IMR-90 (cell line): ENCODE results near the gene ATRNL1. TPM values are rescaled to one million over a fixed set of nuclear protein-coding genes. Genes with fewer than 3 reads are reported as not detected.

Experiments used
- ATAC-seq: fragments of 200-7000 bp; cut with Tn5 transposase; 2 replicates; pipeline ENCODE4 v1.9.1; 2020; ENCODE audit warnings: low read depth, mild to moderate bottlenecking, moderate library complexity
- BruUV-seq: library from RNA; stranded (reverse); fragments of 400-500 nt; replicated peaks from 2 replicates; lab custom pipeline; 2021; lab: Mats Ljungman, UMichigan
- CTCF ChIA-PET: fragments of 300-600 bp; formaldehyde crosslinking; extraction: SDS; loops from one replicate; lab custom pipeline; 2021; ENCODE audit warnings: antibody characterized with exemption; lab: Yijun Ruan, JAX
- POLR2A ChIA-PET: fragments of 300-600 bp; sonication (Branson Sonifier 250); formaldehyde crosslinking; loops from one replicate; lab custom pipeline; 2022; ENCODE audit warnings: antibody characterized with exemption; ENCODE audit not compliant: unreplicated experiment; lab: Charles Lee
- DNase-seq: peaks from one replicate; pipeline ENCODE4 v3.0.0; 2013
- H2AFZ ChIP-seq: replicated peaks from 2 replicates; pipeline ENCODE3; 2013; ENCODE audit warnings: low read length, mild to moderate bottlenecking; ENCODE audit not compliant: poor library complexity
- H2AK5ac ChIP-seq: 2 replicates; pipeline ENCODE4 v1.6.1; 2013; ENCODE audit warnings: low read depth, low read length, inconsistent platforms
- H2AK9ac ChIP-seq: replicated peaks from 2 replicates; pipeline ENCODE3; 2013; ENCODE audit warnings: mild to moderate bottlenecking, low read depth, low read length, moderate library complexity; ENCODE audit not compliant: poor library complexity
- H2BK120ac ChIP-seq: 2 replicates; pipeline ENCODE4 v1.6.1; 2013; ENCODE audit warnings: low read depth, low read length, inconsistent platforms
- H2BK15ac ChIP-seq: 3 replicates; pipeline ENCODE4 v1.6.1; 2013; ENCODE audit warnings: low read depth, low read length, inconsistent platforms
- H2BK20ac ChIP-seq: 2 replicates; pipeline ENCODE4 v1.6.1; 2013; ENCODE audit warnings: low read depth, mild to moderate bottlenecking, inconsistent platforms, low read length, moderate library complexity
- H2BK5ac ChIP-seq: 2 replicates; pipeline ENCODE4 v1.6.1; 2013; ENCODE audit warnings: mild to moderate bottlenecking, low read depth, low read length, inconsistent platforms; ENCODE audit not compliant: poor library complexity, severe bottlenecking
- H3K14ac ChIP-seq: replicated peaks from 2 replicates; pipeline ENCODE4 v1.6.1; 2013; ENCODE audit warnings: low read depth, low read length, inconsistent platforms
- H3K18ac ChIP-seq: 2 replicates; pipeline ENCODE4 v1.6.1; 2013; ENCODE audit warnings: low read depth, low read length, control low read depth
- H3K23ac ChIP-seq: 2 replicates; pipeline ENCODE4 v1.6.1; 2013; ENCODE audit warnings: low read depth, low read length, inconsistent platforms
- H3K27ac ChIP-seq: 2 replicates; pipeline ENCODE4 v1.5.1; 2013; ENCODE audit warnings: mild to moderate bottlenecking, control low read depth, low read length; ENCODE audit not compliant: insufficient read depth
- H3K27me3 ChIP-seq: 2 replicates; pipeline ENCODE4 v1.6.1; 2013; ENCODE audit warnings: low read length; ENCODE audit not compliant: control insufficient read depth, insufficient read depth
- H3K36me3 ChIP-seq: 2 replicates; pipeline ENCODE4 v1.6.1; 2013; ENCODE audit warnings: low read length, mixed read lengths; ENCODE audit not compliant: control insufficient read depth, insufficient read depth
- H3K4ac ChIP-seq: 2 replicates; pipeline ENCODE4 v1.6.1; 2013; ENCODE audit warnings: low read depth, low read length, inconsistent platforms
- H3K4me1 ChIP-seq: 2 replicates; pipeline ENCODE4 v1.6.1; 2013; ENCODE audit warnings: low read length, mixed read lengths; ENCODE audit not compliant: control insufficient read depth, insufficient read depth
- H3K4me2 ChIP-seq: 2 replicates; pipeline ENCODE4 v1.6.1; 2013; ENCODE audit warnings: low read depth, mild to moderate bottlenecking, control low read depth, low read length, moderate library complexity
- H3K4me3 ChIP-seq: 2 replicates; pipeline ENCODE4 v1.5.1; 2013; ENCODE audit warnings: low read depth, mild to moderate bottlenecking, control low read depth, low read length, moderate library complexity; ENCODE audit not compliant: insufficient read depth
- H3K56ac ChIP-seq: 2 replicates; pipeline ENCODE4 v1.6.1; 2013; ENCODE audit warnings: low read length, inconsistent platforms; ENCODE audit not compliant: insufficient read depth; ENCODE audit errors: extremely low read depth
- H3K79me1 ChIP-seq, 2 experiments: 2 replicates each; pipeline ENCODE4 v1.6.1; 2013; ENCODE audit warnings: low read length in 2 of 2, inconsistent platforms in 1 of 2, low read depth in 1 of 2
- H3K9ac ChIP-seq: 2 replicates; pipeline ENCODE4 v1.6.1; 2013; ENCODE audit warnings: low read depth, low read length, control low read depth
- H3K9me1 ChIP-seq: 2 replicates; pipeline ENCODE4 v1.6.1; 2013; ENCODE audit warnings: low read length, inconsistent platforms; ENCODE audit not compliant: insufficient read depth
- H3K9me3 ChIP-seq: 2 replicates; pipeline ENCODE4 v1.6.1; 2013; ENCODE audit warnings: low read length; ENCODE audit not compliant: control insufficient read depth, insufficient read depth
- H4K20me1 ChIP-seq: 2 replicates; pipeline ENCODE4 v1.6.1; 2013; ENCODE audit warnings: low read length, inconsistent platforms; ENCODE audit not compliant: insufficient read depth
- H4K5ac ChIP-seq: 2 replicates; pipeline ENCODE4 v1.6.1; 2013; ENCODE audit warnings: mild to moderate bottlenecking, low read depth, low read length, control low read depth
- H4K8ac ChIP-seq, 2 experiments: 2 replicates each; pipeline ENCODE4 v1.6.1; 2013; ENCODE audit warnings: low read depth in 2 of 2, low read length in 2 of 2, control low read depth in 1 of 2, inconsistent platforms in 1 of 2
- H4K91ac ChIP-seq: 2 replicates; pipeline ENCODE4 v1.6.1; 2013; ENCODE audit warnings: low read depth, low read length, inconsistent platforms; ENCODE audit not compliant: insufficient read depth
- BHLHE40 ChIP-seq: fragments of 150-350 bp; IDR thresholded peaks from 2 replicates; pipeline ENCODE4 v1.6.1; 2016; ENCODE audit warnings: mild to moderate bottlenecking, low read depth, low read length
- FOS ChIP-seq: fragments of 150-350 bp; IDR thresholded peaks from 2 replicates; pipeline ENCODE4 v1.6.1; 2016; ENCODE audit warnings: low read depth, low read length
- MXI1 ChIP-seq: IDR thresholded peaks from 2 replicates; pipeline ENCODE4 v1.6.1; 2012; ENCODE audit warnings: low read depth, mild to moderate bottlenecking, low read length, moderate library complexity, borderline replicate concordance
- POLR2A ChIP-seq: IDR thresholded peaks from 2 replicates; pipeline ENCODE4 v1.6.1; 2012; ENCODE audit warnings: mild to moderate bottlenecking, low read depth, low read length
- WGBS, 2 experiments: methylation state at CpG; one replicate each; pipeline versions ENCODE4 v1.1.5 to v1.1.7; 2013; ENCODE audit warnings: missing lambda C conversion rate in 2 of 2; ENCODE audit not compliant: insufficient read length in 1 of 2; ENCODE audit errors: extremely low coverage in 2 of 2; 5-methylcytosine and 5-hydroxymethylcytosine counted together
- dilution Hi-C: fragments of 300-500 bp; cut with HindIII; formaldehyde crosslinking; loops from one replicate; pipeline ENCODE4 v1.14.3; 2018; ENCODE audit warnings: low sequenced_read_pairs; ENCODE audit not compliant: unreplicated experiment
- in situ Hi-C: fragments of 300-500 bp; cut with MboI; formaldehyde crosslinking; loops from 3 replicates; pipeline ENCODE4 v1.14.3; 2019; ENCODE audit warnings: low sequenced_read_pairs, inconsistent platforms, mixed read lengths
- intact Hi-C: fragments of 100-400 bp; cut with micrococcal nuclease; formaldehyde crosslinking; loops from 2 replicates; pipeline ENCODE4 v1.10.0; 2022
- polyA plus RNA-seq, 3 experiments: library from polyadenylated mRNA; depleted of rRNA; stranded (reverse); fragments of >200 nt; gene quantifications; 2 replicates each; pipeline ENCODE4 v1.2.3, GENCODE V29; 2012; ENCODE audit warnings: low replicate concordance in 1 of 3
- total RNA-seq: library from RNA; depleted of rRNA; stranded (reverse); fragments of >200 nt; gene quantifications from 2 replicates; pipeline ENCODE4 v1.2.3, GENCODE V29; 2012
- TF ChIP-seq, protein P1 (sequence below): fragments of 150-350 bp; IDR thresholded peaks from 2 replicates; pipeline ENCODE4 v1.6.1; 2017; ENCODE audit warnings: mild to moderate bottlenecking, antibody characterized with exemption, low read length, low read depth

ATRNL1 gene
- total and polyA plus RNA-seq, 2 of the 4 experiments (the other 2 are of a cell fraction), result 0.18 to 0.19 TPM

DNA sequence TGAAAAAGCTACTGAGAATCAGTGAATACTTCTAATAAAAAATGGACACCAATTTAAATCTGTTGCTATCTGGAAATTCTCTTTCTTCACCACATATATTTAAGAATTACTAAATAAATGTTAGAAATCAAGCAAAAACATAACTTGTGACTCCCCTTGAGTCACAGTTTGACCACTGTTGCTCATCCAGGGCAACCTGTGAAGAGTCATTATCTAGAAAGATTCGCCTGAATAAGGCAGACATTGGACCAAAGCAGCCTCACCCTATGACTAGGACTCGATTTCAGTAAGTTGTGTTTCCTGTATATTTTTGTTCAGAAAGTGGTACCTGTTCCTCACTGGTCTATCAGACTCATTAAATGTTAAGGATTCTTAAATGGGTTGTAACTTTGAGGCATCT lies 572.4 kb downstream of the ATRNL1 start:
- ATAC-seq (no peak), DNase-seq (no peak)
- Histone ChIP-seq H3K9me3 (no peaks in the 10 kb centered on the region), H3K56ac (no peak overlapping the region), H3K27ac (no peak overlapping the region), H3K79me1 (no peaks in the 10 kb centered on the region), H2BK120ac (no peak overlapping the region), H3K4me3 (no peak overlapping the region), H4K8ac (no peak overlapping the region), H3K4me1 (no peaks in the 10 kb centered on the region), H2BK5ac (no peak overlapping the region), H3K27me3 (no peaks in the 10 kb centered on the region), H3K9me1 (no peaks in the 10 kb centered on the region), H2AK5ac (no peak overlapping the region), H3K4me2 (no peak overlapping the region), H3K18ac (no peak overlapping the region), H3K9ac (no peak overlapping the region), H4K5ac (no peak overlapping the region), H2AK9ac (no peak overlapping the region), H4K91ac (no peak overlapping the region), H4K20me1 (no peaks in the 10 kb centered on the region), H3K23ac (no peak overlapping the region), H3K4ac (no peak overlapping the region), H2AFZ (no peak overlapping the region), H3K14ac (no peak overlapping the region), H3K36me3 (no peaks in the 10 kb centered on the region), H2BK15ac (no peak overlapping the region), H2BK20ac (no peak overlapping the region)
- intact Hi-C loops (no loop called here), in situ Hi-C loops (no loop called here), dilution Hi-C loops (no loop called here)
- ChIA-PET CTCF (no interaction called here), POLR2A (no interaction called here)
- TF ChIP-seq, protein P1, sequence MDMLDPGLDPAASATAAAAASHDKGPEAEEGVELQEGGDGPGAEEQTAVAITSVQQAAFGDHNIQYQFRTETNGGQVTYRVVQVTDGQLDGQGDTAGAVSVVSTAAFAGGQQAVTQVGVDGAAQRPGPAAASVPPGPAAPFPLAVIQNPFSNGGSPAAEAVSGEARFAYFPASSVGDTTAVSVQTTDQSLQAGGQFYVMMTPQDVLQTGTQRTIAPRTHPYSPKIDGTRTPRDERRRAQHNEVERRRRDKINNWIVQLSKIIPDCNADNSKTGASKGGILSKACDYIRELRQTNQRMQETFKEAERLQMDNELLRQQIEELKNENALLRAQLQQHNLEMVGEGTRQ, result no peak
- TF ChIP-seq BHLHE40 (no peak), FOS (no peak), MXI1 (no peak), POLR2A (no peak)
- no TSS peak for BruUV-seq
- WGBS, 2 experiments, result no CpG with 5 or more reads among the region's 2 CpGs
